NCI-H510A treated with DMSO at 0.1 percent for 48 hours (cell line): ENCODE results near the gene KLHL29.

Experiments
- DNase-seq: peaks from one replicate; lab custom pipeline; 2025; lab: John Stamatoyannopoulos, UW

Gene KLHL29

GRCh38 chr2:23616630-23617029 is 231.7 kb downstream of the KLHL29 start:
- DNase-seq, result no peak

DNA sequence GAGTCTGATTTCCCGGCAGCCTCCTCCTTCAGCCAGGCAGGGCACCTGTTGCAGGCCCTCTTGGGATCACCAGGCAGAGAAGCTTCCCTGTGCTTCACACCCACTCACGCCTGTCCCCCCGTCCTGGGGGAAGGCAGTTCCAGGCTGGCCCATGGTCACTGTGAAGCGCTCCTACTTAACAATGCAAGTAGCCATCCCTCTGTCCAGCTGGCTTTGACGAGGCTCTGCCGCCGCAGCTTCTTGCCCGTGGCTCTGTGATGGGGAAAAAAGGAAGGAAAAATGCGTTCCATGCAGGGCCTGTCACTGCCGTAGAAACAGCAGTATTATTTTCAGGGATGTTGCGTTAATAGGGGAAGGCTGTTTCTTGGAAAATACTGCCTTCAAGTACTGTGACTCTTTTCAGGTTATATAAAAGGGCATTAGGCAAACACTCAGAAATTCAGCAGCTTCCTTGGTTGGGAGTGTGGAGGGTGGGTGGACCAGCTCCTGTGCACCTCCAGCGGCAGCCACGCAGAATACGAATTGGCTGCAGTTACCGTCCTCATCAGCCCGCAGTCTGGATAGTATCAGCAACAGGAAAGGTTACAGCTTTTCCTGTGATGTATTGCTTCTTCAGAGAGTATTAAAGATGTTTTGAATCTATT is 232.3 kb downstream of the KLHL29 start:
- peak; percentile 47 for DNase-seq

DNA sequence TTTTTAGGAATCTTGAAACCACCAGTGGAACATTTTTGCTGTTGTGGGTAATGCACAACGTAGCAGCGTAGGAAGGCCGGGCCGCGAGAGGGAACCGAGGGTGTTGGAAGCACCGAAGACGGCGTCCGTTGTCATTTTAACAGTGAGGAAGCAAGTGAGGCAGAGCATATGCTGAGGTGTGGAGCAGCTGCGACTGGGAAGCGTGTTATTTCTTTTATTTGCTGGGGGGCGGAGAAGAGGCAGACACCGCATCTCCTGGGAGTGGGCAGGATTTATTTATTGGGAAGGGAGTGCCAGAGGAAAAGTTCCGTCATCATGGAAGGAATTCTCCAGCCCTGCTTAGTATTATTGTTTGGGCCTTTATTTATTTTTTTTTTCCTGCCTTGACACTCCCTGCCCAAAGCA is 232.8 kb downstream of the KLHL29 start:
- DNase-seq, result no peak

- DNase-seq, result no peak
These were observed 233.3 kb downstream of the KLHL29 start for GRCh38 chr2:23618265-23618664.

- no peak for DNase-seq
These were observed 234.0 kb downstream of the KLHL29 start for GRCh38 chr2:23618794-23619530.

- DNase-seq, result no peak
These were observed 235.0 kb downstream of the KLHL29 start for GRCh38 chr2:23619941-23620340.

GRCh38 chr2:23620841-23621341 is 235.9 kb downstream of the KLHL29 start:
- no peak for DNase-seq

DNA sequence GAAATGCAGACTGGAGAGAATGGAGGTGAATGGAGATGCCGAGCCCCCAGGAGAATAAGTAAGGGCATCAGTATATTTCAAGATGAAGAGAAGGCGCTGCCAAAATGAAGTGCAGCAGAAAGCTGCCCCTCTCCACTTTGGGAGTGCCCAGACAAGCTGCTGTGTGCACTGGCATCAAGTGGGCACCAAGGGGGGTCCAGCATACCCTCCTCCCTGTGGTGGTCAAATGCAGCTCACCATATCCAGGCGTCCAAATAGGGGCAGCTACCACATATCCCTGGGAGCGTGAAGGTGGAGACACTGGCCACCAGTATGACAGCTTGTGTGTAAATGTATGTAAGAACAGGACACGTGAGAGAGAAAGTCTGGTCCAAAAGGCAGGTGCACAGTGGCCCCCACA is 236.6 kb downstream of the KLHL29 start:
- DNase-seq, result no peak

GRCh38 chr2:23622466-23622865 is 237.5 kb downstream of the KLHL29 start:
- DNase-seq, result no peak

- DNase-seq, result no peak
These were observed 238.1 kb downstream of the KLHL29 start for GRCh38 chr2:23622966-23623675.

GRCh38 chr2:23624378-23624777 is 239.4 kb downstream of the KLHL29 start:
- DNase-seq, result no peak

DNA sequence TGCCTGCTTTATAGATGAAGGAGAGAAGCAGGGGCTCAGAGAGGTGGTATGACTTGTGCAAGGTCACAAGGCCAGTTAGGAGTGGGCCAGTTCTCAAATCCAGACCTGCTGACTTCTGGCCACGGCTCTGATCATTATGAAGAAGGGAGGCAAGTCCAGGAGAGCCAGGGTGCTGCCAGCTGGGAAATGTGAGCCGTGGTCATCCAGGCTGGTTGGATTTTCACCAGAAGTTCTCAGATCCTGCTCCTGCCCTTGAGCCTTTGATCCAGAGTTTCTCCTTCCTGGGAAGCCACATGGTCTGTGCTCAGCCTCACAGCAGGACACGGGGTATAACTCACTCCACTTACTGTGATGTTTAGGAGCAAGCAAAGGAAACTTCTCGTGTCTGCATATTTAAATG is 239.9 kb downstream of the KLHL29 start:
- no peak for DNase-seq

- DNase-seq, result no peak
These were observed 240.7 kb downstream of the KLHL29 start for GRCh38 chr2:23625726-23626125.

GRCh38 chr2:23626701-23627230 is 241.8 kb downstream of the KLHL29 start:
- no peak for DNase-seq

DNA sequence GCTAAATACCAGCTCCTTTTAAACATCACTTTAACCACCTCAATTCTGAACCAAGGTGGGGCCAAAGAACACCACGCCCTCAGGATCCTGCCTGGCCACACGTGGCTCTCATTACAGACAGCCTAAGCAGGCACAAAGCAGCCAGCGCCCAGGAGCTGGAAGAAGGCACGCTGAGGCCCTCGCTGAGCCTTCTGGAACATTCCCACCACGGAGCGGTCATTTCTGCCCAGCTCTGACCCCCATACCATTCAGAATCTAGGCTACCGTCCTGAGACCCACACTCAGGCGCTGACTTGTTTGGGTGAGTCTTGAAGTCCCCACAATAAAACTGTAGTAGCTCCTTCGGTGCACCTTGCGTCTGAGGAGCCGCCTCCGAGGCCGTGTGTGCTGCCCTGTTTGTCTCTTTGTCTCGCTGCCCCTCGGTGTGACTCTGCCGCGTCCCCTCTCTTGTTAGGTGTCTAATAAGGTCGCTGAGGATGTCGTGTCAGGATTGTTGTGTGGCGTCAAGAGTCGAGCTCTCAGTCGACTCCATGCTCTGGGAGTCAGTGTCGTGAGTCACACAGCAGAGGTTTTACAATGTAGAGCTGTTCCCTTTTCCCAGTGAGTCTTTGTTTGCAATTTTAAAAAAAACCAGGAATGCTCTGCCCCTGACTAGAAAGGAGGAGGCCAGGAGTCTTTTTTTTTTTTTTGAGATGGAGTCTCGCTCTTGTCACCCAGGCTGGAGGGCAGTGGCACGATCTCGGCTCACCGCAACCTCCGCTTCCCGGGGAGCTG is 242.4 kb downstream of the KLHL29 start:
- DNase-seq, result no peak

GRCh38 chr2:23628926-23629771 is 244.2 kb downstream of the KLHL29 start:
- DNase-seq, result no peak

DNA sequence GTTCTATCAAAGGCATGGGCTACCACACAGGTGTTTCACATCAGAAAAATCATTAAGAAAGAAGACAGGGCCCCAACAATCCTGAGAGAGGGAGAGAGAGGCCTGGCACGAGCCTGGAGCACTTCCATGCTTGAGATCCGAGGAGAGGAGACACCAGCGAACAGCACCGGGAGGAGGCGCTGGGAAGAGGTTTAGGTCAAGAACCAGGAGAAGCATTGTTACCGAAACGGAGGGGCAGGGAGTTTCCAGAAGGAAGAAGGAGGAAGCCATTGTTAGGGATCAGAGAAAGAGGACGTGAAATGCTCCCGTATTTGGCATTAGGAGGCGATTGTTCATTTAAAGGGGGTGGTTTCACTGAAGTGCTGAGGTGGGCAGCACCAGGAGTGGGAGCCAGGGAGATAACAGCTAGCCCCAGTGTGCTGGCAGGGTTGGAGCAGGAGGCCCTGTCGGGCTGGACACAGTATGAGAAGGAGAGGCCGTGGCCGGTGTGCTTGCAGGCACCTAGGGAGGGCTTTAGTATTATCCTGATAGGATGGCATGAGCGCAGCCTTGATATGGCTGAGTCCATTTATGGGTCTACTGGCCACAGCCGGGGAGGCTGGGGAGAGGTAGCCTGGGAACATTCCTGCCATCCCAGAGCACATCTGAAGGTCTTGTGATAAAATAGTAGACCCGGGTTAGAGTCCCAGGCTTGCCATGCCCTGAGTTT is 244.9 kb downstream of the KLHL29 start:
- no peak for DNase-seq

GRCh38 chr2:23630961-23631360 is 246.0 kb downstream of the KLHL29 start:
- DNase-seq, result no peak

DNA sequence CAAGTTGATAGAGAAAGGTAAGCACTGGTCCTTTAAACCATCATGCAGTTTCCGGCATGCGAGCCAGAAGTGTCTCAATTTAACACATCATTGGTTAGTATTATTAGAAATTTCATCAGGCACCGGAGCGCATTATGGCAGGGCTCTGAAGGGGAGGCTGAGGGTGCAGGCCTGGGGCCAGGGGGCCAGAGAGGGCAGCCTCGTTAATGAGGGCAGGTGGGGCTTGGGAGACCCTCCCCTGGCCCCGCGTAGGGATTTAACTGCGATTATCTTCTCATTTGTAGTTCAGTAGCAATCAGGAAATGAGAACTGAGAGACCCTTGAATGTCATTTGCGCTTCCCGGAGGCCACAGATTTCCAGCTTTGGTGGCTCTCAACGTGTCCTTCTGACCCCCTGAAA is 246.4 kb downstream of the KLHL29 start:
- no peak for DNase-seq

GRCh38 chr2:23632386-23632785 is 247.4 kb downstream of the KLHL29 start:
- no peak for DNase-seq
